ENCODE measurements around the gene POU5F1. TPM values are rescaled to one million over a fixed set of nuclear protein-coding genes. Genes with fewer than 3 reads are reported as not detected.
A peak's percentile ranks its signal among the peaks of the same experiment; 100 is the strongest.
"Not testable (repeated sequence)": the region's sequence is repeated elsewhere in the genome, so short reads cannot be mapped to it uniquely, and the experiment has no call there.

Gene POU5F1
- total RNA-seq, 1 donor from 2014 or later, result not detected

DNA sequence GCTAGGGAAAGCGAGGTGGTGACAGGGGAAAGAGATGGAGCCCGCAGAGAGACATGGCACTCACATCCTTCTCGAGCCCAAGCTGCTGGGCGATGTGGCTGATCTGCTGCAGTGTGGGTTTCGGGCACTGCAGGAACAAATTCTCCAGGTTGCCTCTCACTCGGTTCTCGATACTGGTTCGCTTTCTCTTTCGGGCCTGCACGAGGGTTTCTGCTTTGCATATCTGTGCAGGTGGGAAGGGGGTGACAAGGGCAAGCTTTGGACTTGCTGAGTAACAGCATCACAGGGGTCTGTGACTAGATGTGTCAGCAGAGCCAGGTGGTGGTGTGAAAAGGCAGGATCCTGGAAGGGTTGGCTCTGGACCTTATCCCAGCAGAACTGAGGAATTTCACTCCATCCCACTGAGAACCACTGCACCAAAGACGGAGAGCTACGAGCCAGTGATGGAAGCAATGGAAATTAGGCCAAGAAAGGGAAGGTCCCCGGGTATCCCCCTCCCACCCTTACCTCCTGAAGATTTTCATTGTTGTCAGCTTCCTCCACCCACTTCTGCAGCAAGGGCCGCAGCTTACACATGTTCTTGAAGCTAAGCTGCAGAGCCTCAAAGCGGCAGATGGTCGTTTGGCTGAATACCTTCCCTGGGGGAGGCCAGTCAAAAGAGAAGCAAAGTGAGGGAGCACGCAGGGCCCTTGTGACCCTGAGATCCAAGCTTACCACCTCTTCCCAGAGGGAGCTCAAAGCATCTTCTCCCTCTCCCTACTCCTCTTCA lies 5.2 kb downstream of the POU5F1 start:
- not testable (repeated sequence) for DNase-seq

DNA sequence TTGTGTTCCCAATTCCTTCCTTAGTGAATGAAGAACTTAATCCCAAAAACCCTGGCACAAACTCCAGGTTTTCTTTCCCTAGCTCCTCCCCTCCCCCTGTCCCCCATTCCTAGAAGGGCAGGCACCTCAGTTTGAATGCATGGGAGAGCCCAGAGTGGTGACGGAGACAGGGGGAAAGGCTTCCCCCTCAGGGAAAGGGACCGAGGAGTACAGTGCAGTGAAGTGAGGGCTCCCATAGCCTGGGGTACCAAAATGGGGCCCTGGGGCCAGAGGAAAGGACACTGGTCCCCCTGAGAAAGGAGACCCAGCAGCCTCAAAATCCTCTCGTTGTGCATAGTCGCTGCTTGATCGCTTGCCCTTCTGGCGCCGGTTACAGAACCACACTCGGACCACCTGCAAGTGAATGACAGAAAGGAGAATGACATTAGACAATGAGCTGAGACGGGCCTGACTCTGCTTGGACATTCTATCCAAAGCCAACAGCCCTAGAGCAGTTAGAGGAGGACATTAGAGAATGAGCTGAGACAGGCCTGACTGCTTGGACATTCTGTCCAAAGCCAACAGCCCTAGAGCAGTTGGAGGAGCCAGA lies 5.9 kb downstream of the POU5F1 start:
- DNase-seq, result not testable (repeated sequence)

DNA sequence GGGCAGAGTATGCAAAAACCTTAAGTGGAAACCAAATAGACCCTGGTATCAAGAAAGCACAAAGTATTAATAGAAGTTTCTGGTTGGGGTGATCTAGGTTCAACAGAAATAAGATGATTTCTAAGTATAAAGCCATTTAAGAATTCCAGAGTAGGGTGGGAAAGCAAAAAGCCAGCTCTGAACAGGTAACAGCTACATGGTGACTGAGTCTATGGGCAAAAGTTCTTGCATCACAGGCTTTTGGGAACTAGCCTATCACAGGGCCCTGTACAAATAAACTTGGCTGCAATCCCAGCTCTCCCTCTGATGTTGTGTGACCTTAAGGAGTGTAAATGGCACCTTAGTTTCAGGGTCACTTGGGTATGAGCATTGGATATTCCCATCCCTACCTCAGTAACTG lies 6.6 kb downstream of the POU5F1 start:
- no peak for DNase-seq

DNA sequence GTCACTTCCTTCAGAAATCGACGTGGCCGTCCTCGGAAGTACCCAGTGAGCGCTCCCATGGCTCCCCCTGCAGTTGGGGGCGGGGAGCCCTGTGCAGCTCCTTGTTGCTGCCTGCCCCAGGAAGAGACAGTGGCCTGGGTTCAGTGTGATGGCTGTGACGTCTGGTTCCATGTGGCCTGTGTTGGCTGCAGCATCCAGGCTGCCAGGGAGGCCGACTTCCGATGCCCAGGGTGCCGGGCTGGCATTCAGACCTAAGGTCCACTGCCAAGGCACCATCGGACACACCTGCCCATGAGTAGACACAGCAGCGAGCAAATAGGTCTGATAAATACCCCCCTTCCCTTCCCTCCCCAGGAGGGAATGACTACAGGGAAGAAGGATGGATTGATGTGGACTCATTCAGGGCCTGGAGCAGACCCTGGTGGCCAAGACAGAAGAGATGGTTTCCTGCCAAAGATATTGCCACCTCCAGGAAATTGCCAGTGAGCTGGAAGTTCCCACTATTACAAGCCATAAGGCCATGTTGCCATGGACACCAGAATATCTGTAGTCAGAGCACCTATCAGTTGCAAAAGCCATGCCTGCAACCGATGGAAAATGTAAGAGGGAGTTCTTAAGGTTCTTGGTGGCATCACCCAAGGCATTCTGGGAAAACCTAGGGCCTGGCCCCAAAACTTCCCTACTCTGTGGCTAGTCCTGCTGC lies 7.9 kb downstream of the POU5F1 start:
- no peak for DNase-seq

DNA sequence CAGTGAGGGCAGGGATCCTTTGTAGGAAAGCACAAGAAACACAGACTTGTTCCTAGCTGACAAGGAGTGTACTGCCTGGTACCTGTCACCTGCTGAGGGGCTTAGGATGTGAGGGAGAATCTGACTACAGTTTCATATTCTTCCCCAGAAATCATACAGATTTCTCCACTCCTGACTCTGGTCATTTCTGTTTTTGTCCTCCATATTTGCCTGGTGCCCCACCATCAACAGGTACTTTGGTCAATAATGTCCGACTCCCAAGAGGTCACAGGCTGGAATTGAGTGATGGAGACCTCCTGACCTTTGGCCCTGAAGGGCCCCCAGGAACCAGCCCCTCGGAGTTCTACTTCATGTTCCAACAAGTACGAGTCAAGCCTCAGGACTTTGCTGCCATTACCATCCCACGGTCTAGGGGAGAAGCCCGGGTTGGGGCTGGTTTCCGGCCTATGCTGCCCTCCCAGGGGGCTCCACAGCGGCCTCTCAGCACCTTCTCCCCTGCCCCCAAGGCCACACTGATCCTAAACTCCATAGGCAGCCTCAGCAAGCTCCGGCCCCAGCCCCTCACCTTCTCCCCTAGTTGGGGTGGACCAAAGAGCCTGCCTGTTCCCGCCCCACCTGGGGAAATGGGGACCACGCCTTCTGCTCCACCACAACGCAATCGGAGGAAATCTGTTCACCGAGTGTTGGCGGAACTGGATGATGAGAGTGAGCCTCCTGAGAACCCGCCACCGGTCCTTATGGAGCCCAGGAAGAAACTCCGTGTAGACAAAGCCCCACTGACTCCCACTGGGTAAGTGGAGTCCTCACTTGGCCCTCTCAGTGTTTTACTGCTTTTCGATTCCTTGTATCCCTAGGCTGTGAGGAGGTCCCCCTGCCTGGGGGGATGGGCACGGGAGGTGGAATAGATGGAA lies 9.0 kb downstream of the POU5F1 start:
- DNase-seq, result no peak

DNA sequence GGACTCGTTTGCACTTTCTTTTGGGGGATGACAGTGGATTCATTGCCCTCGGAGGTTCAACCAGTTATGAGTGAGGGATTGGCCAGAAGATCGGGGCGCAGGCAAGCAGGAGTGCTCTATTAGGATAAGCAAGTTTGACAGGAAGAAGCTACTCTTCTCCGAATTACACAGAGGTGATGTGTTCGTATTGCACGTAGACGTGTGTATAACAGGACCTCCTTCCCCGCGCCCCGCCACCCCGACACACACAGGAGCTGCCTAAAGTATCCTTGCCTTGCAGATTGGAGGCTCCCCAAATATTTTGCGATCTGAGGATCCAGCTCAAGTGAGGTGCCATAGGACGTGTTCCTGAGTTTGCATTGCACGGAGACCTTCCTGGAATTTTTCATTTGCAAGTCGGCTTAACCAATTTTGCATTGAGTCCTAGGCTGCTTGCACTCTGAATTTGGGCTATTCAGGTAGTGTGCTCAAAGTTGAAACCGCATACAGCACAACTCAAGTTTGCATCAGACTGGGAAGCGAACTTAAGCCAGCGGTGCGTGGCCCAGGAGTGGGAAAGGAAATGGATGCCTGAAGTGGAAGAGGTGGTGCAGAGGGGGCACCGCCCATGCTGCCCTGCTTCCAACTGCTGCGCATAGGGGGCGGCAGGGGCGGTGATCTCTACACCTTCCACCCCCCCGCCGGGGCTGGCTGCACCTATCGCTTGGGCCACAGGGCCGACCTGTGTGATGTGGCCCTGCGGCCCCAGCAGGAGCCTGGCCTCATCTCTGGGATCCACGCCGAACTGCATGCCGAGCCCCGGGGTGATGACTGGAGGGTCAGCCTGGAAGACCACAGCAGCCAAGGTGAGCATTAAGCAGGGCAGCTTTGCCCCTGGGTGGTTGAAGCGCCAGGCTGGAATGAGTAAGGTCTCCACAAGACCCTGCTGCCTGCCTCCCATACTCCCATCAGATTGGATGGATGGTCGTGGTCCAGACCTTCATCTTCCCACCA lies 11.3 kb downstream of the POU5F1 start:
- no peak for DNase-seq

DNA sequence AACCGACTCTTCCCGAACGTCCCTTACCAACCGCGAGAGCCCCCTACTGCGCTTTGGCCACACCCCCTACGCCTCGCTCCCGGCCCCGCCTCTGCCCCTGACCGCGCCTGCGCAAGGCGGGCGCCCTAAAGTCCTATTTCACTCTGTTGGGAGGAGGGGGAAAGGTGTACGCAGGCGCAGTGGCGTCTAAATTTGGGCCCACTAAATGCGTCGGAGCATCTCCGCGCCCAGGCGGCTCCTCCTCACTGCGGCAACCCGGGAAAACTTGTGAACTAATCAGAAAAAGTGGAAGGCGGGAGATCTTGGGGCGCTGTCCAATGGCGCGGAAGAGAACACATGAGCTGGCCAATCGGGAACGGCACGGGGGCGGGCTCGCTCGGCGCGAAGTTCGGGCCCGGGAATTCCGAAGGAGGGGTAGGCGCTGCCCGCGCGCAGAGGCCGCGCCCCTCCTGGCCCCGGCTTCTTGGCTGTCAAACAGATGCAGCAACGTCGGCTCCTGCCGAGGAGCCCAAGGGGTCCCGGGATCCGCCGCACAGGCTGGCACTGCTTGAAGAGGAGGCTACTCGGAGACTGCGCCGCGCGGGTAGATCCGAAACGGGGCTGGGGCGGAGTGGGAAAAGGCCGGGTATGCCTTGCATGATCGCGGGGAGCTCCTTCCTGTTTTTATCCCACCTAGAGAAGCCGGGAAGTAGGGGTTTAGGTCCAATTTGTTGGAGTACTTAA lies 12.2 kb downstream of the POU5F1 start, which contains the start of gene TCF19:
TCF19 (plus strand) TSS at position 450 of the 723 bp plus-strand sequence. CDS start 881 bp downstream, outside the sequence.
- peak; percentile 97 for DNase-seq

DNA sequence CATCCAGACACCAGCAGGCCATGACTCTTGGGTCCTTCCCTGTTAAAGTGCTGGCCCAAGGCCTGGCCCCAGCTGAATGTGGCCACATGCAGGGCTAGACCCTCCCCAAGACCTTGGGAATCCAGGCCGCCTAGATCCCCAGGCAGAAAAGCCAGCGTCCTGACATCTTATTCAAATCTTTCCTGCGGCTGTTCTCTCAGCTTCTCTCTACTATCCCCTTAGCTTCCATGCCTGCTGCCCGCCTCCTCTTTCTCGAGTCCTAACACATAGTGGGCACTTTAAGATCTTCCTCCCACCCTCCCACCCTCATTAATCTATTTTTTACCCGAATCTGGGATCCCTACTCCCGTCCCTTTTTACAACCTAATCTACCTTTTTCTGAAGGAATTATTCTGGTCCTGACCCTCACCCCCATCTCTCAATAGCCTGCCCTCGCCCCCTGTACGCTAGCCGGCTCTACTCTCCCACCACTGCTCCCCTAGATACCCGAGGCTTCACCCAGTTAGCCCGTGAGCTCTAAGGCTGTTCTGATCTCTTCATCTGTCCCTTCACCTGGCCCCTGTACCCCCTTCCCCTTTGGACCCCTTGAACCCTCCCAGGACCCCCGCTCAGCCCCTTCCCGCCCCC lies 12.9 kb downstream of the POU5F1 start, which contains the start of gene CCHCR1:
CCHCR1 (minus strand) TSS at position 290 of the 627 bp plus-strand sequence; CDS start at position 88, 202 bp downstream.
- no peak for DNase-seq

DNA sequence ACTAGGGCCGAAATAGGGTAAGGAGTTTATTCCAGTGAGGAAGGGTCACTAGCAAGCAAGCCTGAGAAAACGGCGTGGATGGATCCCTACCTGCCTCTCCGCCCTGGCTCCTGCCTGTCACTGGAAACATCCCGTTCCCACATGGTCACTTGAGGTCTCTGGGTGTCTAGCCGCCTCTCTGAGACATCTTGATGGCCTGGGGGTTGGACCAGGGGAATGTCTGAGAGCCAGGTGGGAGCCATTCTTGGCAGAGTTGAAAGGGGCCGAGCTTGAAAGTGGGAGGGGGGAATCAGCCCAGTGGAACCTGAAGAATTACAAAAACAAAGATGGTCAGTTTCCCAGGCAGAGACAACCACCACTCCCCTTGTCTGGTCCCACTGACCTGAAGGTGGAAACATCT lies 13.8 kb downstream of the POU5F1 start:
- DNase-seq, result no peak

DNA sequence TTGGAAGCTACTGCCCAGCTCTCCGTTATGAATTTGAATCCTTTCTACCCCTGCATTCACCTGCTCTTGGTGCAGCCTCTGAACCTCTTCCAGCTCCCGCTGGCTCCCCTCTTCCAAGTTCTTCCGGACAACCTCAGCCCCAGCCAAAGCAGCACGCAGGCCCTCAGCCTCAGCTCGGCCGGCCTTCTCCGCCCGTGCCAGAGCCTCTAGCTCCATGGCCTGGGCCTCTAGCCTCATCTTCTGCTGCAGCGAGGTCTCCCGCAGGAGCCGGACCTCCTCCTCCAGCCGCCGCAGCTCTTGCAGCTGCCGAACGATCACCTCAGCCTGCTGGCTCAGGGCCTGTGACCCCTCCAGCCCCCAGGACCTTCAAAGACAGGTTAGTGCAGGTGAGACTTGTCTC lies 16.0 kb downstream of the POU5F1 start:
- DNase-seq, result no peak

DNA sequence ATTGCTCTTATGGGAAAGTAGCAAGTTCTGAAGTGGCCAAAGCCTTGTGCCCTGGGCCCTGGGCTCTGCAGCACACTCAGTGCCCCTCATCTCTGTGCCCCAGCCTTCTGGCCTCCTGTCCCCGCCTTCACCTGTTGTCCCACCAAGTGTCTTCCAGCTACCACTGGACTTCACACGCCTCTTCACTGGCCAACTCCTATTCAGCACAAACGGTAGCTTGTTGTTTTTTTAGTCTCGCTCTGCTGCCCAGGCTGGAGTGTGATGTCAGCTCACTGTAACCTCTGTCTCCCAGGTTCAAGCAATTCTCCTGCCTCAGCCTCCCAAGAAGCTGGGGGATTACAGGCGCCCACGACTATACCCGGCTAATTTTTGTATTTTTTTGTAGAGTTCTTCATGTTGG lies 17.7 kb downstream of the POU5F1 start:
- no peak for DNase-seq

DNA sequence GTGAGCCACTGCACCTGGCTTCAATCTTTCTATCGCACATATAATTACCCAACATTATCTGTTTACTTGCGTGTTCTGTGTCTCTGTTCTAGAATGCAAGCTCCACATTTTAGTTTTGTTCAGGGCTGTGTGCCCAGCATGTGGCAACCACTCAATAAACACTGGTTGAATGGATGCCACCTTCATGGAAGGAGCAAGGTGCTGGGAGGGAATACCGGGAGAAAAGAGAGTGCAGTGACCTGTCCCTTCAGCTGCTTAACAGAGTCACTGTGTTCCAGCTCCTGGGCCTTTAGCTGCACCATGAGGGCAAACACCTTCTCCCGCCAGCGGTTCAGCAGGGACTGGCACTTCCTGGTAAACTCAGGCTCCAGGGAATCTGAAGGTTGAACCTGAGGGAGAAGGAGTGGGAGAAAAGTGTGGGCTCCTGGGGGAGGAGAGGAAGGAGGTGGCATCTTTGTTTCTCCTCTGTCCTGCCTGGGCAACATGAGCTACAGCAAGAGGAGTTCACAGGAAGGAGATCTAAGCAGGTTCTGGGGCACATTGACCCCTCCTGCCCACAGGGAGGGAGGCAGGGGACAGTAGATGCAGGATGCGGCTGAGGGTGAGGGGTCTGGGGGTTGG lies 20.5 kb downstream of the POU5F1 start:
- no peak for DNase-seq

DNA sequence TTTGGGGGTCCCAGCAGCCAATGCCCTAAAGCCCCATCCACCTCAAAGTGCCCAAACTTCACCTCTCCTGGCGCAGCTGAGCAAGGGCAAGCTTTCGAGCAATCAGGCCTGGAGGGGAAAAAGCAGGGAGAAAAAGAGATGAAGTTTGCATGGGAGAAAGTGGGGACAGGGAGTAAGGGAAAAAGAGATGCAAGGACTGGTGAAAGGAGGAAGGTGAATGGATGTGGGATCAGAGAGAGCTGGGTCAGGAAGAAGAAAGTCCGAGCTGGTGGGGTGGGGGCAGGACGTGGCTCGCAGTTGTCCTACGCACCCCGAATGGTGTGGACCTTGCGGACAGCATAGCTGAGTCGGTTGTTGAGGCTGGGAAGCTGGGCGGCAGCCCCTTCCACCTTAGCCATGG lies 25.1 kb downstream of the POU5F1 start:
- DNase-seq, result no peak

DNA sequence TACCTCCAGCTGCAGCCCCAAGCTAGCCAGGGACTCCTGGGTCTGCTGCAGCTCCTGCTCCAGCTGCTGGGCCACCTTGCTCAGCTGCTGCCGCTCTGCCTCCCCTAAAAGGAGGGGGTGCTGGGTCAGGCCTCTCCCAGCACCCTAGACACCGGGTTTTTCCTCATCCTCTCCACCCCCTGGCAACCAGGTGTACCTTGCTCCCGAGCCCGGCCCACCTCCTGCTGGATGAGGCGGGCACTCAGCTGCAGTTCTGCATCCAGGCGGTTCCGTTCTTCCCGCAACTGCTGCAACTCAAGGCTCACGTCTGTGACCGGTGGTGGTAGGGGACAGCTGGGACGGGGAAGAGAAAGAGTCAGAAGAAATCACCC lies 25.5 kb downstream of the POU5F1 start:
- no peak for DNase-seq

DNA sequence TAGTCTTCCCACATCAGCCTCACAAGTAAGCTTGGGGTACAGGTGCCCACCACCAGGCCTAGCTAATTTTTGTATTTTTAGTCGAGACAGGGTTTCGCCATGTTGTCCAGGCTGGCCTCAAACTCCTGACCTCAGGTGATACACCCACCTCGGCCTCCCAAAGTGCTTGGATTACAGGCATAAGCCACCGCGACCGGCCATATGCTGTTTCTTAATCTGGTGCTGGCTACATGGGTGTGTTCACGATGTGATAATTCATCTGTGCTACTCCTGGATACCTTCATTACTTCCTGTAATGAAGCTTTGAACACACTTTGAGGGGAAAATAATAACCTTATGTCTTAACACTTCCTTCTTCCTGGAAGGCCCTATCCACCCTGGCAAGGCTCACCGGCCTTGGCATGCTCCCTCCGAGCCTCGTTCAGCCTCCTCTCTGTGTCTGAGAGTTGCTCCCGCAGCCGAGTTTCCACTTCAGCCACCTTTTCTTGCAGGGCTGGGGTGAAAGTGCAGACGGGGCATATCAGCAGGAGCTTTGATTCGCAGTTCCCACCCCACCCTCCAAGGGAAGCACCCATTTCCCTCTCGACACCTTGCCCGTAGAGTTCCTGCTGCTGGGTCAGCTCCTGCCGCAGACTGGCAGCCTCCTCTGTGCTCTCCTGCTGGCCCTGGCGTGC lies 26.0 kb downstream of the POU5F1 start:
- DNase-seq, result no peak

DNA sequence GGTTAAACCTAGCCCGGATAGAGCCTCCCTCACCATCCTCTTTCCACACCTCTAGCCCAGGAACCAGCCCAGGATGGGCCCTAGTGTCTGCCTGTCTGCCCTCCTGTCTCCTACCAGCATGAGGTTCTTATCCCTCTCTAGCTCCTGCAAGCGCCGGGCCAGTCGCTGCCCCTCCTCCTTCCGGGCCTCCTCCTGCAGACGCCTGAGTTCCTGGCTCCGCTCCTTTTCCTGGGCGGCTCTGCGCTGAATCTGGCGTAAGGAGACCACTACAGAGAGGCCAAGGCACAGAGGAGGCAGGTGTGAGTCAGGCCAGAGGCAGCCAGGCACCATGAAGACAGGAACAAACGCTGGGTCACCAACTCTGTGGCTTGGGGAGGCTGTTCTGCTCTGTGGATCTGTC lies 27.3 kb downstream of the POU5F1 start:
- DNase-seq, result no peak

DNA sequence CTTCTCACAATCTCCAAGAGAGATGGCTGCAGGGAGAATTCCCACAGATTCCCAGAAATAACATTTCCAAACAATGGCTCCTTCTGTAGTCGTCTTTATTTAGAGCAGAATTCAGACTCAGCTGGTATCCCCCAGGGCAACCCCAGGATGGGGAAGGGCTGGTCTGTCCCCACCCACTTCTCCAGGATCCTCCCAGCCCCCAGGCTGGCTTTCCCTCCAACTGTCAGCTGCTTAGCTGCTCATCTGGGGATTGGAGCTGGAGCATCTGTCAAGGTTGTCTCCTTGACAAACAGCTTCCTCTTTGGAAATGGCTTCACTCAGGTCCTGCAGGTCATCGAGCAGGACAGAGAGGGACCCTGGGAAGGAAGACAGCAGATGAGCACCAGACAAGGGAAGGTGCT lies 28.1 kb downstream of the POU5F1 start:
- DNase-seq, result no peak

DNA sequence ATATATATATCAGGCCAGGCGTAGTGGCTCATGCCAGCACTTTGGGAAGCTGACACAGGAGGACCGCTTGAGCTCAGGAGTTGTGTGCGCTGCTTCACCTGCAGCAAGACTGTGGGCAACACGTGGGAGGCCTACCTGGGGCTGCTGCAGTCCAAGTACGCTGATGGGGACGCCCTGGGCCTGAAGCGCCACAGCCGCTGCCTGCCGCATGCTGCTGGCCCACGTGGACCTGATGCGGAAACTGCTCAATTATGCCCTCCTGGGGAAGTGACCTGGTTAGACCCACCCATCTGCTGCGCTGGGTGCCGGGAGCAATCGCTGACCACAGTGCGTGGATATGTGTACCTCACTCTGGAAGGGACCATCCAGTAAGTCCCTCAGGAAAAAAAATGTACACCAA lies 29.8 kb downstream of the POU5F1 start:
- DNase-seq, result no peak

DNA sequence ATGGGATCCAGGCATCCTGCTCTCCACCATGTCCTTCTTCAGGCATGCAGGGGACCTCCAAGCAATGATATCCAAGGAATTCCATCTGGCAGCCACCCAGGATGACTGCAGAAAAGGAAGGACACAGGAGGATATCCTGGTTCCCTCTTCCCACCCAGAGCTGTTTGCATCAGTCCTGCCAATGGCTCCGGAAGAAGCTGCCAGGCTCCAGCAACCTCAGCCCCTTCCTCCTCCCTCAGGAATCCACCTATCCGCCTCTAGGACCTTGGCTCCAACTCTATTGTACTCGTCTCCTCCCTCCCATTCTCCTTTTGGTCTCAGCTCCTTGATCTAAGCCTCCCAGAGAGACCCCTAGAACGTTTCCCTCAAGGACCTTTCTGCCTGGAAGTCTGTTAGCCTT lies 30.9 kb downstream of the POU5F1 start:
- no peak for DNase-seq
